ENCODE measurements around the gene PSMD11. TPM values are rescaled to one million over a fixed set of nuclear protein-coding genes. Genes with fewer than 3 reads are reported as not detected.

PSMD11 gene
- total and polyA plus RNA-seq, 5 donors from 2014 or later: 92.4 to 156 (median 129) TPM

DNA sequence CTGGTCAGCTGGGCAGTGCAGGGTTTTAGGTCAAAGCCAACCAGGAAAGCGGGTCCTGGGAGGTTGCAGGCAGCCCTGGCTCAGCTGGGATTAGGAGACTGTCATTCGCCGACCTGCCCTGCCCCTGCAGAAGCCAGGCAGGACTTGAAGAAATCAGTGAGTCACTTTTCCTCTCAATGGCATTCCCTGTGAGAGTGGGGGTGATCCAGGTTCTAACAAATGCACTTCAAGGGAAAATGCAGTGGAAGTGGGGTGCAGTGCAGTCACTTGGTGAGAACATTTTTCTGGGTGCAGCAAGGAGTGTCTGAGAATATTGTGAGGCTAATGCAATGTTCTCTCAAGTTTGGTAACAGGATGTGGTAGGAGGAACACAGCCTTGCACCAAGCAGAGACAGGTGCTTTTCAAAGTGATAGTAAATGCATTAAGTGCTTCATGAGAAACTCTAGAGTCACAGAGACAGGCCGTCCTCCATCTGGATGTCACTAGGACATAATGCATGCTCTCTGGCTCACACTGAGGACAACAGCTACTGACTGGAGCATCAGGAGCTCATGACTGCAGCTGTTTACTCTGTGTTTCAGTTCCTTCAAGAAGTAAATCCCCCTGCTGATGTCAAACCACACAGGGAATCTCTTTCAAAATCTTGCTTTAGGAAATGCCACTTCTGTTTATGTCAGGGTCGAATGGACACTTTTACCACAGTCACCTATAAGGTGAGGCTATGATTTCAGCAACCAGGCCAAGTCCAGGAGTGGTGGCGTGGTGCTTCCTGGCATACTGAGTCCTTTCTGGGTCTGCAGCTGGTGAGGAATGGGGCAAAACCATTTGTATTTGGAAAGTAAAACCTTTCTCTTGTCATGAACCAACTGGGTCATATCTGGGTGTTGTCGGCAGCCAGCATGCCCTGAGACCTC, 59.2 kb downstream of the PSMD11 start:
- Histone ChIP-seq H3K27ac (ENCODE audit: insufficient read depth, low read length, poor library complexity, severe bottlenecking) (peak overlapping the region; percentile 85), H3K4me3 (ENCODE audit: low read depth, low read length) (peak overlapping the region; percentile 75), H3K27me3 (ENCODE audit: control insufficient read depth, insufficient read depth, low read length) (no peaks in the 10 kb centered on the region), H3K9me3 (ENCODE audit: control insufficient read depth in 2 of 2, low read length in 2 of 2) (no peaks in the 10 kb centered on the region), H3K36me3 (ENCODE audit: control insufficient read depth, insufficient read depth, low read length) (no peaks in the 10 kb centered on the region), H3K4me1 (ENCODE audit: control insufficient read depth, insufficient read depth, low read length, poor library complexity, severe bottlenecking) (peaks cover 54% of the 10 kb centered on the region)
- Mint-ChIP-seq H3K27ac (peak overlapping the region; percentile 98 to 99 (median 99)), H3K4me3 (peak overlapping the region; percentile 75 to 85 (median 80)), H3K36me3 (no peaks in the 10 kb centered on the region), H3K9me3 (no peaks in the 10 kb centered on the region), H3K4me1 (peaks cover 31 to 81% (median 53%) of the 10 kb centered on the region in 4 donors), H3K27me3 (no peaks in the 10 kb centered on the region)
- DNase-seq: peak in 2 of 3 donors; percentile 76 to 90
- ATAC-seq (ENCODE audit: low read depth in 2 of 2): peak; percentile 97 to 98

- peak overlapping the region; percentile 75 to 85 (median 80) for H3K4me3 Mint-ChIP-seq
- no peaks in the 10 kb centered on the region for H3K36me3 Mint-ChIP-seq
- Histone ChIP-seq H3K4me1 (ENCODE audit: control insufficient read depth, insufficient read depth, low read length, poor library complexity, severe bottlenecking) (peaks cover 54% of the 10 kb centered on the region), H3K9me3 (ENCODE audit: control insufficient read depth in 2 of 2, low read length in 2 of 2) (no peaks in the 10 kb centered on the region), H3K27me3 (ENCODE audit: control insufficient read depth, insufficient read depth, low read length) (no peaks in the 10 kb centered on the region), H3K4me3 (ENCODE audit: low read depth, low read length) (peak overlapping the region; percentile 75), H3K27ac (ENCODE audit: insufficient read depth, low read length, poor library complexity, severe bottlenecking) (peak overlapping the region; percentile 85), H3K36me3 (ENCODE audit: control insufficient read depth, insufficient read depth, low read length) (no peaks in the 10 kb centered on the region)
- H3K27me3 Mint-ChIP-seq: no peaks in the 10 kb centered on the region
- DNase-seq: no peak
- H3K4me1 Mint-ChIP-seq: peaks cover 31 to 84% (median 58%) of the 10 kb centered on the region in 4 donors
- no peak for ATAC-seq (ENCODE audit: low read depth in 2 of 2)
- H3K27ac Mint-ChIP-seq: peak overlapping the region; percentile 98 to 99 (median 99)
- H3K9me3 Mint-ChIP-seq: no peaks in the 10 kb centered on the region
Observed at GRCh38 chr17:32504166-32504990, 60.1 kb downstream of the PSMD11 start.

GRCh38 chr17:32508926-32509325, 64.6 kb downstream of the PSMD11 start:
- H3K4me1 ChIP-seq (ENCODE audit: control insufficient read depth, insufficient read depth, low read length, poor library complexity, severe bottlenecking): peaks cover 35% of the 10 kb centered on the region
- H3K27me3 Mint-ChIP-seq: peaks cover 12% of the 10 kb centered on the region
- peaks cover 22 to 80% (median 43%) of the 10 kb centered on the region in 4 donors for H3K4me1 Mint-ChIP-seq
- H3K27ac ChIP-seq (ENCODE audit: insufficient read depth, low read length, poor library complexity, severe bottlenecking): no peak overlapping the region
- H3K27ac Mint-ChIP-seq: peak overlapping the region; percentile 75 to 98 (median 92)
- H3K4me3 ChIP-seq (ENCODE audit: low read depth, low read length): no peak overlapping the region
- ATAC-seq (ENCODE audit: low read depth in 2 of 2) (no peak), DNase-seq (no peak)
- H3K36me3 ChIP-seq (ENCODE audit: control insufficient read depth, insufficient read depth, low read length): no peaks in the 10 kb centered on the region
- no peaks in the 10 kb centered on the region for H3K27me3 ChIP-seq (ENCODE audit: control insufficient read depth, insufficient read depth, low read length)
- H3K9me3 ChIP-seq (ENCODE audit: control insufficient read depth in 2 of 2, low read length in 2 of 2): no peaks in the 10 kb centered on the region
- peaks cover 3% of the 10 kb centered on the region for H3K36me3 Mint-ChIP-seq
- H3K9me3 Mint-ChIP-seq: no peaks in the 10 kb centered on the region
- H3K4me3 Mint-ChIP-seq: no peak overlapping the region

DNA sequence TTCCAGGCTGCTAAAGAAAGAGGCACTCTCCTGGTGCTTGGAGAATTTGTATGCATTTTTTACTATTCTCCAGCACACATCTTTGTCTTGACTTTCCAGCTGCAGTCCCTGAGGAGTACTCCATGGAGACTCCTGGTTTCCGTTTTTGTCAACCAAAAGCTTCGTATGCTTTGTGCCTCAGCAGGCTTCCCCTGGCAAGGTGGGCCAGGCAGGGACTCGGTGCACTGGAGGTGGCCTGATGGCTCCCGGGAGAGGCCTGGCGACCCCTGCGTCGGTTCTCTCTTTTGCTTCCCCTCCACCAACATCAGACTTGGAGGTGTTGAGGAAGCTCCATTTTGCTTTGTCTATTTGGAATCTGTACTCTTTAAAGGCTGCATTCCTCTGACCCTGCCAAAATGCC, 66.2 kb downstream of the PSMD11 start:
- Mint-ChIP-seq H3K27me3 (peaks cover 17% of the 10 kb centered on the region), H3K9me3 (no peaks in the 10 kb centered on the region), H3K36me3 (peaks cover 3% of the 10 kb centered on the region), H3K4me3 (peak overlapping the region in 1 of 4 donors; percentile 21), H3K4me1 (peaks cover 21 to 70% (median 35%) of the 10 kb centered on the region in 4 donors), H3K27ac (peak overlapping the region in 2 of 3 donors; percentile 42 to 79)
- no peak for ATAC-seq (ENCODE audit: low read depth in 2 of 2)
- peaks cover 20% of the 10 kb centered on the region for H3K4me1 ChIP-seq (ENCODE audit: control insufficient read depth, insufficient read depth, low read length, poor library complexity, severe bottlenecking)
- H3K36me3 ChIP-seq (ENCODE audit: control insufficient read depth, insufficient read depth, low read length): no peaks in the 10 kb centered on the region
- no peaks in the 10 kb centered on the region for H3K9me3 ChIP-seq (ENCODE audit: control insufficient read depth in 2 of 2, low read length in 2 of 2)
- H3K27me3 ChIP-seq (ENCODE audit: control insufficient read depth, insufficient read depth, low read length): no peaks in the 10 kb centered on the region
- H3K27ac ChIP-seq (ENCODE audit: insufficient read depth, low read length, poor library complexity, severe bottlenecking): no peak overlapping the region
- no peak for DNase-seq
- no peak overlapping the region for H3K4me3 ChIP-seq (ENCODE audit: low read depth, low read length)

DNA sequence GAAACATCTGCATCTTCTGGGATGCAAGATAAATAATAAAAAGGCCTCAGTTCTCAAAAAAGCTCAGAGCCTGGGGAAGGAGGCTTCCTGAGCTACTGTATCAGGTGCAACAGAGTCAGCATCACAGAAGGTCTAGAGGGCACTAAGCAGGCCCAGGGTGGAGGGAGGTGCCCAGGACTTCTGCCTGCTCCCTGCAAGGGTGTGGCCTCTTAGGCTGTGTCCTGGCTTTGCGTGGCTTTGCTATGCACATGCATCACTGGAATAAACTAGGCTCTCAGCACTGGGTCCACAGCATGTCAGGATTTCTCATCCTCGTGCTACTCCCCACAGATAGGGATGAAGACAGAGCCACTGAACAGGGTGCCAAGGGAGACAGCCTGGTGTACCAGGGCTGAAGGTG, 68.0 kb downstream of the PSMD11 start:
- peaks cover 3% of the 10 kb centered on the region for H3K36me3 Mint-ChIP-seq
- H3K27me3 Mint-ChIP-seq: peaks cover 17% of the 10 kb centered on the region
- peaks cover 16 to 70% (median 29%) of the 10 kb centered on the region in 4 donors for H3K4me1 Mint-ChIP-seq

GRCh38 chr17:32513579-32513978, 69.3 kb downstream of the PSMD11 start:
- no peaks in the 10 kb centered on the region for H3K36me3 ChIP-seq (ENCODE audit: control insufficient read depth, insufficient read depth, low read length)
- no peak overlapping the region for H3K27ac ChIP-seq (ENCODE audit: insufficient read depth, low read length, poor library complexity, severe bottlenecking)
- Mint-ChIP-seq H3K27me3 (peaks cover 17% of the 10 kb centered on the region), H3K9me3 (no peaks in the 10 kb centered on the region), H3K27ac (no peak overlapping the region), H3K4me1 (peaks cover 17 to 69% (median 32%) of the 10 kb centered on the region in 4 donors), H3K36me3 (peaks cover 3% of the 10 kb centered on the region), H3K4me3 (no peak overlapping the region)
- H3K9me3 ChIP-seq (ENCODE audit: control insufficient read depth in 2 of 2, low read length in 2 of 2): no peaks in the 10 kb centered on the region
- H3K4me1 ChIP-seq (ENCODE audit: control insufficient read depth, insufficient read depth, low read length, poor library complexity, severe bottlenecking): peaks cover 23% of the 10 kb centered on the region
- no peak overlapping the region for H3K4me3 ChIP-seq (ENCODE audit: low read depth, low read length)
- ATAC-seq (ENCODE audit: low read depth in 2 of 2): no peak
- no peaks in the 10 kb centered on the region for H3K27me3 ChIP-seq (ENCODE audit: control insufficient read depth, insufficient read depth, low read length)
- no peak for DNase-seq

More for the DNA sequence above, 68.0 kb downstream of the PSMD11 start:
- Histone ChIP-seq H3K4me3 (ENCODE audit: low read depth, low read length) (no peak overlapping the region), H3K9me3 (ENCODE audit: control insufficient read depth in 2 of 2, low read length in 2 of 2) (no peaks in the 10 kb centered on the region), H3K27ac (ENCODE audit: insufficient read depth, low read length, poor library complexity, severe bottlenecking) (no peak overlapping the region), H3K36me3 (ENCODE audit: control insufficient read depth, insufficient read depth, low read length) (no peaks in the 10 kb centered on the region), H3K4me1 (ENCODE audit: control insufficient read depth, insufficient read depth, low read length, poor library complexity, severe bottlenecking) (peaks cover 11% of the 10 kb centered on the region), H3K27me3 (ENCODE audit: control insufficient read depth, insufficient read depth, low read length) (no peaks in the 10 kb centered on the region)
- DNase-seq (no peak), ATAC-seq (ENCODE audit: low read depth in 2 of 2) (no peak)
- Mint-ChIP-seq H3K4me3 (no peak overlapping the region), H3K9me3 (no peaks in the 10 kb centered on the region), H3K27ac (no peak overlapping the region)

- DNase-seq: no peak
- H3K4me1 ChIP-seq (ENCODE audit: control insufficient read depth, insufficient read depth, low read length, poor library complexity, severe bottlenecking): peaks cover 33% of the 10 kb centered on the region
- ATAC-seq (ENCODE audit: low read depth in 2 of 2): no peak
- H3K36me3 Mint-ChIP-seq: peaks cover 3% of the 10 kb centered on the region
- no peaks in the 10 kb centered on the region for H3K9me3 ChIP-seq (ENCODE audit: control insufficient read depth in 2 of 2, low read length in 2 of 2)
- no peak overlapping the region for H3K27ac ChIP-seq (ENCODE audit: insufficient read depth, low read length, poor library complexity, severe bottlenecking)
- H3K4me1 Mint-ChIP-seq: peaks cover 17 to 68% (median 29%) of the 10 kb centered on the region in 4 donors
- no peaks in the 10 kb centered on the region for H3K27me3 ChIP-seq (ENCODE audit: control insufficient read depth, insufficient read depth, low read length)
- H3K9me3 Mint-ChIP-seq: no peaks in the 10 kb centered on the region
- H3K4me3 Mint-ChIP-seq: no peak overlapping the region
- H3K27me3 Mint-ChIP-seq: peaks cover 17% of the 10 kb centered on the region
- no peaks in the 10 kb centered on the region for H3K36me3 ChIP-seq (ENCODE audit: control insufficient read depth, insufficient read depth, low read length)
- H3K4me3 ChIP-seq (ENCODE audit: low read depth, low read length): no peak overlapping the region
- peak overlapping the region in 1 of 3 donors; percentile 12 for H3K27ac Mint-ChIP-seq
Observed at GRCh38 chr17:32514606-32515005, 70.3 kb downstream of the PSMD11 start.

All from CD4-positive, CD25-positive, alpha-beta regulatory T cell (primary cell).